ENCODE data around the gene SDS. TPM values are rescaled to one million over a fixed set of nuclear protein-coding genes. Genes with fewer than 3 reads are reported as not detected.

Gene SDS
- total and polyA plus RNA-seq, 2 of the 8 experiments (the other 6 are each of a cell fraction or from before 2014, with no cell fraction given): 0.21 TPM; not detected in 1

- H3K79me1 ChIP-seq (ENCODE audit: low read depth, low read length): no peaks in the 10 kb centered on the region
- no peak overlapping the region for H2AK5ac ChIP-seq (ENCODE audit: low read depth, low read length)
- no peak overlapping the region for H4K5ac ChIP-seq (ENCODE audit: insufficient read length, low read depth, low read length)
- no peaks in the 10 kb centered on the region for H3K23me2 ChIP-seq (ENCODE audit: low read depth, low read length)
- H3K27me3 ChIP-seq (replicated peaks in 1 of 4; ENCODE audit: control insufficient read depth in 3 of 4, extremely low read depth in 1 of 4, insufficient read depth in 3 of 4, low read length in 3 of 4): no peaks in the 10 kb centered on the region
- 0 out of 7 replicates have a peak overlapping the region, but pooled peaks of 1 of the 4 experiments have one; percentile 31 for H3K9ac ChIP-seq (replicated peaks in 1 of 4; ENCODE audit: extremely low read depth in 1 of 4, low read depth in 3 of 4, low read length in 3 of 4)
- peak overlapping the region; percentile 18; the same call in 1 of the 2 replicates for H2BK12ac ChIP-seq (ENCODE audit: low read depth, low read length)
- H3K79me2 ChIP-seq (ENCODE audit: control insufficient read depth in 1 of 2, insufficient read depth in 2 of 2, low read length in 2 of 2): no peaks in the 10 kb centered on the region
- DNase-seq (ENCODE audit: low read depth in 1 of 2, low spot score in 2 of 2) (peak in 1 of 2 experiments; percentile 53), FAIRE-seq (peak; percentile 7)
- WGBS, 2 experiments (ENCODE audit: extremely low coverage in 1 of 2, insufficient coverage in 1 of 2, insufficient read length in 1 of 2, insufficient replicate concordance in 2 of 2, low coverage in 1 of 2, low lambda C conversion rate in 2 of 2, missing lambda C conversion rate in 1 of 2): 43% methylated on average over 19 of the region's 19 CpGs; no CpG with 5 or more reads in 1 of the 2 experiments
- H3K27ac ChIP-seq (ENCODE audit: low read depth, low read length): no peak overlapping the region
- H3K18ac ChIP-seq (ENCODE audit: extremely low read depth, low read length): peak overlapping the region; percentile 62; the same call in 1 of the 2 replicates
- H4K8ac ChIP-seq (ENCODE audit: extremely low read depth, insufficient read depth, low read length): no peak overlapping the region
- peak overlapping the region in 2 of 4 experiments; percentile 31 to 41; a peak in 3 of 8 replicates for H3K4me3 ChIP-seq (ENCODE audit: extremely low read depth in 1 of 4, insufficient read depth in 2 of 4, low read depth in 3 of 4, low read length in 4 of 4)
- POLR2A ChIA-PET (ENCODE audit: partially characterized antibody): interaction anchor here (0.6 to 2.5 kb wide), 5 partner anchors 9 to 42 kb away, joined by 3 to 8 read pairs (median 4); partner anchors contain the start of gene SLC8B1
- no peak overlapping the region for H3K56ac ChIP-seq (replicated peaks; ENCODE audit: insufficient read length, low read depth, low read length)
- H3K14ac ChIP-seq (ENCODE audit: insufficient read length): no peak overlapping the region
- peaks cover 0 to 8% (median 5%) of the 10 kb centered on the region in 4 experiments; a peak in 5 of 7 replicates for H3K4me1 ChIP-seq (replicated peaks in 1 of 4; ENCODE audit: control insufficient read depth in 3 of 4, insufficient read depth in 4 of 4, low read length in 3 of 4)
- no peak overlapping the region for H2BK120ac ChIP-seq (replicated peaks; ENCODE audit: low read depth, low read length)
- CTCF ChIA-PET (ENCODE audit: partially characterized antibody): interaction anchor here (0.7 to 1.5 kb wide), 5 partner anchors 14 to 251 kb away, joined by 3 to 4 read pairs (median 3); no protein-coding TSS in a partner anchor
- H2BK15ac ChIP-seq (ENCODE audit: low read length): peak overlapping the region; percentile 66
- no peaks in the 10 kb centered on the region for H3K36me3 ChIP-seq (ENCODE audit: control insufficient read depth in 2 of 4, insufficient read depth in 4 of 4, low read length in 3 of 4)
- H2BK20ac ChIP-seq (ENCODE audit: low read length): 0 out of 2 replicates have a peak overlapping the region, but pooled peaks have one; percentile 75
- no peaks in the 10 kb centered on the region for H4K20me1 ChIP-seq (replicated peaks in 1 of 2; ENCODE audit: control insufficient read depth in 1 of 2, insufficient read depth in 2 of 2, low read length in 2 of 2)
- peak overlapping the region; percentile 55 to 94 for H3K4me2 ChIP-seq (ENCODE audit: insufficient read depth in 1 of 2, low read depth in 2 of 2, low read length in 2 of 2)
- no peak overlapping the region for H3K4ac ChIP-seq (replicated peaks; ENCODE audit: insufficient read length, low read depth, low read length)
- no peak overlapping the region for H4K91ac ChIP-seq (replicated peaks; ENCODE audit: insufficient read length, low read length)
- H3K23ac ChIP-seq (ENCODE audit: insufficient read length): no peak overlapping the region
- 0 out of 2 replicates have a peak, but pooled peaks have one; percentile 30 for TF ChIP-seq TBP (IDR thresholded peaks at IDR 0.05; ENCODE audit: low read depth, low read length)
- TF ChIP-seq POLR2A (IDR thresholded peaks at IDR 0.05; ENCODE audit: control extremely low read depth in 1 of 2, low read depth in 2 of 2, low read length in 2 of 2): no peak
- H2AFZ ChIP-seq (ENCODE audit: low read length): peak overlapping the region; percentile 77
- no peaks in the 10 kb centered on the region for H3K9me3 ChIP-seq (ENCODE audit: insufficient read depth in 2 of 2, low read depth in 1 of 2, low read length in 1 of 2)
- peak overlapping the region; percentile 28; the same call in 1 of the 2 replicates for H2BK5ac ChIP-seq (ENCODE audit: low read depth, low read length)
These were observed 54.7 kb downstream of the SDS start for GRCh38 chr12:113348849-113349536.
